Measurements from ENCODE around the gene AGAP2.
"Not testable (repeated sequence)": the region's sequence is repeated elsewhere in the genome, so short reads cannot be mapped to it uniquely, and the experiment has no call there.

GRCh38 chr12:57774634-57775033 is 36.1 kb upstream of the AGAP2 start:
- not testable (repeated sequence) for TF ChIP-seq EZH2 (IDR thresholded peaks at IDR 0.05); FOXP2 (optimal IDR thresholded peaks at IDR 0.05; ENCODE audit: control extremely low read depth, extremely low read length, insufficient read depth); POLR2AphosphoS5 (IDR thresholded peaks at IDR 0.05; ENCODE audit: borderline replicate concordance, low read depth, low read length)
